Omental fat pad (tissue), 4 donors: ENCODE data around the gene TBXAS1. TPM values are rescaled to one million over a fixed set of nuclear protein-coding genes. Genes with fewer than 3 reads are reported as not detected.
"Not testable (repeated sequence)": the region's sequence is repeated elsewhere in the genome, so short reads cannot be mapped to it uniquely, and the experiment has no call there.

Source experiments
- ATAC-seq: fragments of 150-250 bp; one replicate; pipeline ENCODE4 v1.9.1; 2016; ENCODE audit warnings: mild to moderate bottlenecking, moderate library complexity; ENCODE audit not compliant: low FRiP score
- DNase-seq: peaks from one replicate; pipeline ENCODE4 v3.0.0-alpha.2; 2019; ENCODE audit warnings: low spot score
- CTCF ChIP-seq, 3 donors: fragments of 450-650 bp; IDR thresholded peaks; one replicate each; pipeline ENCODE4 v1.5.1; 2016 to 2017; ENCODE audit warnings: antibody characterized with exemption in 3 of 3, mild to moderate bottlenecking in 3 of 3, moderate library complexity in 2 of 3
- total RNA-seq, 4 donors: library from RNA; depleted of rRNA; stranded (reverse); fragments of >200 nt; gene quantifications; one replicate each; pipeline ENCODE4 v1.1.0, GENCODE V29; 2016

TBXAS1 gene
- total RNA-seq, 4 donors from 2014 or later = 22.2 to 63.4 (median 48.6) TPM

- DNase-seq (no peak), ATAC-seq (no peak)
- TF ChIP-seq CTCF (IDR thresholded peaks at IDR 0.05) = no peak
Observed at GRCh38 chr7:139902436-139903102, 73.5 kb downstream of the TBXAS1 start.

- not testable (repeated sequence) for DNase-seq, ATAC-seq
Observed at GRCh38 chr7:139903103-139903477, 74.0 kb downstream of the TBXAS1 start.

- TF ChIP-seq CTCF (IDR thresholded peaks at IDR 0.05) = no peak
- DNase-seq (no peak), ATAC-seq (no peak)
Observed at GRCh38 chr7:139906879-139907278, 77.8 kb downstream of the TBXAS1 start.

GRCh38 chr7:139908792-139909191 lies 79.7 kb downstream of the TBXAS1 start:
- no peak for TF ChIP-seq CTCF (IDR thresholded peaks at IDR 0.05)
- ATAC-seq (no peak), DNase-seq (no peak)

GRCh38 chr7:139909379-139910050 lies 80.5 kb downstream of the TBXAS1 start:
- DNase-seq = no peak
- TF ChIP-seq CTCF (IDR thresholded peaks at IDR 0.05) = no peak
- no peak for ATAC-seq

GRCh38 chr7:139913021-139913844 lies 84.2 kb downstream of the TBXAS1 start:
- TF ChIP-seq CTCF (IDR thresholded peaks at IDR 0.05) = no peak
- ATAC-seq (no peak), DNase-seq (no peak)

- DNase-seq = no peak
- no peak for ATAC-seq
- TF ChIP-seq CTCF (IDR thresholded peaks at IDR 0.05) = no peak
Observed at GRCh38 chr7:139913845-139914135, 84.7 kb downstream of the TBXAS1 start.
